Esophagus squamous epithelium (tissue), 5 donors: ENCODE measurements around the gene BCL2. TPM values are rescaled to one million over a fixed set of nuclear protein-coding genes. Genes with fewer than 3 reads are reported as not detected.
A peak's percentile ranks its signal among the peaks of the same experiment; 100 is the strongest.

Source experiments
- DNase-seq: peaks from one replicate; lab custom pipeline; 2025; lab: John Stamatoyannopoulos, UW
- H3K27ac ChIP-seq, 4 donors: fragments of 200-600 bp; sonication (generic); one replicate each; pipeline ENCODE4 v1.5.1; 2016 to 2019; ENCODE audit warnings: mild to moderate bottlenecking in 1 of 4
- H3K27me3 ChIP-seq, 4 donors: fragments of 200-600 bp; sonication (generic); 1 replicate in 3 of 4; 2 replicates in 1 of 4; pipeline versions ENCODE4 v1.5.1 to v1.6.0; 2017 to 2021; ENCODE audit warnings: antibody characterized with exemption in 1 of 4
- H3K36me3 ChIP-seq, 3 donors: fragments of 200-600 bp; sonication (generic); one replicate each; pipeline ENCODE4 v1.5.1; 2016 to 2019
- H3K4me1 ChIP-seq, 3 donors: fragments of 200-600 bp; sonication (generic); one replicate each; pipeline ENCODE4 v1.5.1; 2017 to 2019
- H3K4me3 ChIP-seq, 4 donors: fragments of 200-600 bp; sonication (generic); 1 replicate in 3 of 4; 2 replicates in 1 of 4; pipeline ENCODE4 v1.5.1; 2016 to 2019; ENCODE audit warnings: mild to moderate bottlenecking in 2 of 4, moderate library complexity in 1 of 4
- H3K9me3 ChIP-seq, 3 donors: fragments of 200-600 bp; sonication (generic); one replicate each; pipeline ENCODE4 v1.5.1; 2016 to 2019
- POLR2A ChIP-seq, 4 donors: fragments of 450-650 bp; IDR thresholded peaks; one replicate each; pipeline ENCODE4 v1.6.1; 2017; ENCODE audit warnings: antibody characterized with exemption in 4 of 4, mild to moderate bottlenecking in 4 of 4, moderate library complexity in 3 of 4
- WGBS, 2 donors: methylation state at CpG; one replicate each; pipeline ENCODE4 v1.1.5; 2018; 5-methylcytosine and 5-hydroxymethylcytosine counted together
- intact Hi-C: fragments of 100-400 bp; cut with DNase I; formaldehyde crosslinking; loops from one replicate; pipeline ENCODE4 v1.15.0; 2022
- total RNA-seq, 4 donors: library from RNA; depleted of rRNA; stranded (reverse); fragments of >200 nt; gene quantifications; one replicate each; pipeline ENCODE4 v1.1.0, GENCODE V29; 2016
- TF ChIP-seq, protein P1 (sequence below), 6 experiments: fragments of 450-650 bp in 4 of 6; fragments of 200-600 bp in 2 of 6; sonication (generic) in 2 of 6; IDR thresholded peaks; one replicate each; pipeline ENCODE4 v1.5.1; 2016 to 2019; ENCODE audit warnings: antibody characterized with exemption in 6 of 6, mild to moderate bottlenecking in 4 of 6, moderate library complexity in 4 of 6
- donor health status: DM: yes; HTN: yes; CAD: no.

The BCL2 gene
- total RNA-seq, 4 donors from 2014 or later, result 3.1 to 17.4 (median 4.2) TPM

DNA sequence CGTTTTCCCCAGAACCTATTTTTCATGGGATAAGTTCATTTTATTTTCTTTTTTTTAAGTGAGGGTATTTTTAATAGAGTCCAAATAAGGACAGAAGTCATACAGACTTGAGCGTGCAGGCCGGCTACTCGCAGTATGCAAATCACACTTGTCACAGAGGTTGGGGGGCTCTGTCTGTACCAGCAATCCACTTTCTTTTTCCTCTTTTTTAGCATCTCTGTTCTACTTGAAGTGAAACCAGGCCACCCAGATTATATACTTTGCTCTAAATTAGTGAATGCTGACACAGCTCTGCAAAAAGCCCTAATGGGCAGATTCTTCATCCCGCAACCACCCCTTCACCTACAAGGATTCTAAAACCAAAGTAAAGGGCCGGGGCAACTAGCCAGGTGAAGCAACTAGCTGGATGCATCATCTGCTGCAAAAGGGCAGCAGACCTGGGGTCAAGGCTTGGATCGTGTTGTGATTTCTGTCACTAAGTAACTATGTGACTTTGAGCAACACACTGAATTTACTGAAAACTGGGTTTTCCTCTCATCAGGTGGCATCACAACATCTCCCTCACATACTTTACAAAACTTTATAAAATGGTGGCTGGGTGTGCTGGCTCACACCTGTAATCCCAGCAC is 29.1 kb upstream of the BCL2 start:
- Histone ChIP-seq H3K27me3 (no peaks in the 10 kb centered on the region), H3K27ac (no peak overlapping the region), H3K9me3 (no peaks in the 10 kb centered on the region), H3K36me3 (peaks cover 16 to 92% (median 35%) of the 10 kb centered on the region in 3 donors), H3K4me1 (peaks cover 9 to 41% (median 18%) of the 10 kb centered on the region in 3 donors), H3K4me3 (no peak overlapping the region)
- 94 to 97% methylated on average over 7 of the region's 7 CpGs for WGBS, 2 donors
- no peak for DNase-seq
- TF ChIP-seq POLR2A (IDR thresholded peaks at IDR 0.05), result no peak
- TF ChIP-seq, protein P1, sequence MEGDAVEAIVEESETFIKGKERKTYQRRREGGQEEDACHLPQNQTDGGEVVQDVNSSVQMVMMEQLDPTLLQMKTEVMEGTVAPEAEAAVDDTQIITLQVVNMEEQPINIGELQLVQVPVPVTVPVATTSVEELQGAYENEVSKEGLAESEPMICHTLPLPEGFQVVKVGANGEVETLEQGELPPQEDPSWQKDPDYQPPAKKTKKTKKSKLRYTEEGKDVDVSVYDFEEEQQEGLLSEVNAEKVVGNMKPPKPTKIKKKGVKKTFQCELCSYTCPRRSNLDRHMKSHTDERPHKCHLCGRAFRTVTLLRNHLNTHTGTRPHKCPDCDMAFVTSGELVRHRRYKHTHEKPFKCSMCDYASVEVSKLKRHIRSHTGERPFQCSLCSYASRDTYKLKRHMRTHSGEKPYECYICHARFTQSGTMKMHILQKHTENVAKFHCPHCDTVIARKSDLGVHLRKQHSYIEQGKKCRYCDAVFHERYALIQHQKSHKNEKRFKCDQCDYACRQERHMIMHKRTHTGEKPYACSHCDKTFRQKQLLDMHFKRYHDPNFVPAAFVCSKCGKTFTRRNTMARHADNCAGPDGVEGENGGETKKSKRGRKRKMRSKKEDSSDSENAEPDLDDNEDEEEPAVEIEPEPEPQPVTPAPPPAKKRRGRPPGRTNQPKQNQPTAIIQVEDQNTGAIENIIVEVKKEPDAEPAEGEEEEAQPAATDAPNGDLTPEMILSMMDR (IDR thresholded peaks at IDR 0.05), result no peak
- intact Hi-C loops, result no loop called here

DNA sequence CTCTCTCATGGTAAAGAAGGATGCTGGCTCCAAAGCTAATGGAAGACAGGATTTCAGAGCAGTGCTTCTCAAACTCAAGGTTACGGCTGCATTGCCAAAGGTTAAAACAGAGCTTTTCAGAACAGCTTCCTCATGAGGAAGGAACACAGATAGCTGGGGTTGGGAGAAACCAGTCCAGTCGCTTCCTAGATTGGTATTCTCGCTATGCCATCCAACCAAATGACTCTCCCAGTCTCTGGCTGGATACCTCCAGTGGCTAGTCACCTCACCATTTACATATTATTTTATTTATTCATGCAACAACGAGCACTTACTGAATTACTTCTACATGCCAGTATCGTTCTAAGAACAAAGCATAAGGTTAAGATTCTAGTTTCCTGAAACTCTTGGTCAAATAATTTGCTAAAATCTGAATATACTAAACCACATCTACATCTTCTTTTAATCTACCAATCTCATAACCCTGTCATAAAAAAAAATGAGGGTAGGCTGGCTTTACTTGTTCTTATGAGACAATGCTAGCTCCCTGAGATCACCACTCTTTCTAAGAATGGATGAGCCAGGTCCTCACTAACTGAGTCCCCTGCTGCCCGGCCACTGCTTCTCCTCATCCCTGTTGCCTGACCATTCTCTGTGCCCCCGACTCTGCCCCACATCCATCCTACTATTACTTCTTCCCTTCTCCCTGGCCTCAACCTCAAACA is 27.1 kb upstream of the BCL2 start:
- peaks cover 15 to 92% (median 26%) of the 10 kb centered on the region in 3 donors for H3K36me3 ChIP-seq
- H3K4me3 ChIP-seq, result peak overlapping the region in 1 of 4 donors; percentile 3
- no peaks in the 10 kb centered on the region for H3K27me3 ChIP-seq
- peaks cover 9 to 41% (median 18%) of the 10 kb centered on the region in 3 donors for H3K4me1 ChIP-seq
- H3K27ac ChIP-seq, result peak overlapping the region; percentile 81 to 90 (median 86)
- 55 to 61% methylated on average over 7 of the region's 7 CpGs for WGBS, 2 donors
- no peaks in the 10 kb centered on the region for H3K9me3 ChIP-seq
- no peak for DNase-seq
- TF ChIP-seq, protein P1 (IDR thresholded peaks at IDR 0.05), result no peak
- no peak for TF ChIP-seq POLR2A (IDR thresholded peaks at IDR 0.05)
- intact Hi-C loops, result no loop called here

DNA sequence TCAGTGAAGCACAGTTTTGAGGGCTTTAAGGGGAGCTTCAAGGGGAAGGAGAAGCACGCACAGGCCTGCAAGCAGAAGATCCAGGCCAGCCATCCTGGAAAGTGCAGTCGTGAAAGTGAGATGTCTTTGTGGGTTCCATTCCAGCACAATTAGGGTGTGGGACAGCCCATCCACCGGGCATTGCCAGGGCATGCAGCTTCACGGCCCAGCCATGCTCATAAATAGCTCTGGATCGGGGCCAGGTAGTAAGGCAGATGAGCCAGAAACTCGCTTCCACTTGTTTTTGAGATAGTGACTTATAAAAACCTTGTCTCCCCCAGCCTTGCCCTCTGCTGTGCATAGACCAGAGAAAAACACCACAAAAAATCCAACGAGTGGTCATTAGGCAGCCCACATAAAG is 26.5 kb upstream of the BCL2 start:
- Histone ChIP-seq H3K36me3 (peaks cover 11 to 92% (median 22%) of the 10 kb centered on the region in 3 donors), H3K4me1 (peaks cover 9 to 41% (median 18%) of the 10 kb centered on the region in 3 donors), H3K4me3 (peak overlapping the region in 1 of 4 donors; percentile 3), H3K27ac (peak overlapping the region; percentile 81 to 90 (median 86)), H3K9me3 (no peaks in the 10 kb centered on the region), H3K27me3 (no peaks in the 10 kb centered on the region)
- no peak for DNase-seq
- intact Hi-C loops, result no loop called here
- WGBS, 2 donors, result 29 to 39% methylated on average over 7 of the region's 7 CpGs
- no peak for TF ChIP-seq POLR2A (IDR thresholded peaks at IDR 0.05)
- TF ChIP-seq, protein P1 (IDR thresholded peaks at IDR 0.05), result no peak

DNA sequence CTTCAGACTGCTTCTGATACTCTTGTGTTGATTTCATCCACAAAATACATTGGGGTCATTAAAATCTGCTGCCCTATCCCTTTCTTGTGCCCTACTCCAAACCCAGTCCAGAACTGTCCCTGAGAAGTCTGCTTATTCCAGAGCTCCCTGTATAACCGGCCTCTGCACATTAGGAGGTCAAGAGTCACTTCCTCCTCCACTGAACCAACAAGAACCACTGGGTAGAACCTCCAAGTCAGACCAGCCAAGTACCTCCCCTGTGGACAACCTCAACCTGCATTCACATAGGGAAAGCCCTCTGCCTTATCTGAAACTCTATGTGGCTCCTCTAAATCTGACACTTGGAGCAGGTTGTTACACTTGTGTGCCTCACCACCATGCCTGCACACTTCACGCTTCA is 25.3 kb upstream of the BCL2 start:
- Histone ChIP-seq H3K4me3 (no peak overlapping the region), H3K4me1 (peaks cover 9 to 41% (median 18%) of the 10 kb centered on the region in 3 donors), H3K27ac (peak overlapping the region; percentile 69 to 90 (median 86)), H3K27me3 (no peaks in the 10 kb centered on the region), H3K9me3 (no peaks in the 10 kb centered on the region), H3K36me3 (peaks cover 4 to 90% (median 20%) of the 10 kb centered on the region in 3 donors)
- intact Hi-C loops, result no loop called here
- 70 to 93% methylated on average over 2 of the region's 2 CpGs for WGBS, 2 donors
- no peak for DNase-seq
- no peak for TF ChIP-seq POLR2A (IDR thresholded peaks at IDR 0.05)
- TF ChIP-seq, protein P1 (IDR thresholded peaks at IDR 0.05), result no peak

DNA sequence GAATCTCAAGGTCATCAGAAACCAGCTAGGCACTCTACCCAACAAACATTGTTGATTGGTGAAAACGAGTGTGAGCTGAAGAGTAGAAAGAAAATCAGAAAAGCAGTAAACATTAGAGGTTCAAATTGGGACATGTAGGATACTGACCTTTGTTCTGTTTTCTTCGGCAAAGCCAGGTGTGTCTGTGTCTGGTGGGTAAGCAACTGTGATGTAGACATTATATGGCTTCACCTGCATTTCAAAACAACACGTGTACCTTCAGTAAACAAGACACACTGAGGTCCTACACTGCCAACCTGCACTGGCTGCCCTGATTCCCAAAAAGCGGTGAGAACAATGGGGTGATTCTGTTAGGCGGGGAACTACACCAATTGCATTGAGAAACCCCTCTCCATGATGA is 24.7 kb upstream of the BCL2 start:
- TF ChIP-seq POLR2A (IDR thresholded peaks at IDR 0.05), result no peak
- TF ChIP-seq, protein P1 (IDR thresholded peaks at IDR 0.05), result no peak
- intact Hi-C loops, result no loop called here
- H3K36me3 ChIP-seq, result peaks cover 0 to 89% (median 14%) of the 10 kb centered on the region in 3 donors
- WGBS, 2 donors, result 72 to 77% methylated on average over 4 to 5 of the region's 5 CpGs
- H3K4me1 ChIP-seq, result peaks cover 9 to 41% (median 18%) of the 10 kb centered on the region in 3 donors
- no peaks in the 10 kb centered on the region for H3K9me3 ChIP-seq
- H3K4me3 ChIP-seq, result no peak overlapping the region
- H3K27me3 ChIP-seq, result no peaks in the 10 kb centered on the region
- DNase-seq, result no peak
- H3K27ac ChIP-seq, result peak overlapping the region in 3 of 4 donors; percentile 86 to 90 (median 87)
